RWPE2 (cell line): ENCODE measurements around the gene EP400.

Experiments
- ATAC-seq: fragments of 200-7000 bp; cut with Tn5 transposase; 3 replicates; pipeline ENCODE4 v1.9.1; 2021; ENCODE audit warnings: low read depth
- DNase-seq: peaks from one replicate; pipeline ENCODE4 v3.0.0-alpha.2; 2020; ENCODE audit warnings: low spot score
- H3K27ac ChIP-seq: fragments of 450-650 bp; 2 replicates; pipeline ENCODE4 v1.5.1; 2017; ENCODE audit warnings: mild to moderate bottlenecking; ENCODE audit not compliant: poor library complexity, severe bottlenecking
- H3K27me3 ChIP-seq: fragments of 250-450 bp; sonication (Bioruptor Pico); 2 replicates; pipeline ENCODE4 v1.5.1; 2021; ENCODE audit warnings: mild to moderate bottlenecking, moderate library complexity; ENCODE audit not compliant: insufficient read depth, poor library complexity, severe bottlenecking
- H3K36me3 ChIP-seq: fragments of 250-450 bp; sonication (Bioruptor Pico); 2 replicates; pipeline ENCODE4 v1.5.1; 2020; ENCODE audit warnings: low read depth, mild to moderate bottlenecking, moderate library complexity
- H3K4me1 ChIP-seq: fragments of 250-450 bp; sonication (Bioruptor Pico); 2 replicates; pipeline ENCODE4 v1.5.1; 2021; ENCODE audit warnings: mild to moderate bottlenecking, moderate library complexity; ENCODE audit not compliant: insufficient read depth, poor library complexity, severe bottlenecking
- H3K4me3 ChIP-seq: fragments of 250-450 bp; sonication (Bioruptor Pico); 2 replicates; pipeline ENCODE4 v1.5.1; 2021; ENCODE audit warnings: mild to moderate bottlenecking, moderate library complexity; ENCODE audit not compliant: severe bottlenecking
- H3K9me3 ChIP-seq: fragments of 250-450 bp; sonication (Bioruptor Pico); 2 replicates; pipeline ENCODE4 v1.5.1; 2021; ENCODE audit warnings: mild to moderate bottlenecking, moderate library complexity; ENCODE audit not compliant: severe bottlenecking
- CTCF ChIP-seq: fragments of 450-650 bp; IDR thresholded peaks from one replicate; pipeline ENCODE4 v1.5.1; 2017; ENCODE audit warnings: mild to moderate bottlenecking, moderate library complexity; ENCODE audit not compliant: poor library complexity, severe bottlenecking

EP400 gene

GRCh38 chr12:131991816-131992430 is 42.2 kb downstream of the EP400 start:
- ATAC-seq (no peak), DNase-seq (no peak)
- Histone ChIP-seq H3K36me3 (peaks cover 65% of the 10 kb centered on the region), H3K9me3 (no peaks in the 10 kb centered on the region), H3K27ac (no peak overlapping the region), H3K4me1 (no peaks in the 10 kb centered on the region), H3K27me3 (no peaks in the 10 kb centered on the region), H3K4me3 (no peak overlapping the region)
- TF ChIP-seq CTCF: no peak

GRCh38 chr12:131994589-131994988 is 44.8 kb downstream of the EP400 start:
- ATAC-seq (no peak), DNase-seq (no peak)
- no peak overlapping the region for H3K4me3 ChIP-seq
- H3K4me1 ChIP-seq: no peaks in the 10 kb centered on the region
- no peak overlapping the region for H3K27ac ChIP-seq
- H3K9me3 ChIP-seq: no peaks in the 10 kb centered on the region
- H3K27me3 ChIP-seq: no peaks in the 10 kb centered on the region
- H3K36me3 ChIP-seq: peaks cover 53% of the 10 kb centered on the region
- TF ChIP-seq CTCF: no peak

- no peaks in the 10 kb centered on the region for H3K27me3 ChIP-seq
- no peaks in the 10 kb centered on the region for H3K9me3 ChIP-seq
- no peak overlapping the region for H3K27ac ChIP-seq
- DNase-seq (no peak), ATAC-seq (no peak)
- TF ChIP-seq CTCF: no peak
- no peak overlapping the region for H3K4me3 ChIP-seq
- H3K4me1 ChIP-seq: no peaks in the 10 kb centered on the region
- H3K36me3 ChIP-seq: peaks cover 60% of the 10 kb centered on the region
Measured at GRCh38 chr12:132000286-132000872, 50.6 kb downstream of the EP400 start.

- no peak overlapping the region for H3K4me3 ChIP-seq
- no peak for TF ChIP-seq CTCF
- H3K4me1 ChIP-seq: no peaks in the 10 kb centered on the region
- no peaks in the 10 kb centered on the region for H3K9me3 ChIP-seq
- H3K27me3 ChIP-seq: no peaks in the 10 kb centered on the region
- ATAC-seq (no peak), DNase-seq (no peak)
- no peak overlapping the region for H3K27ac ChIP-seq
- peaks cover 77% of the 10 kb centered on the region for H3K36me3 ChIP-seq
Measured at GRCh38 chr12:132003846-132004245, 54.1 kb downstream of the EP400 start.

- H3K4me3 ChIP-seq: no peak overlapping the region
- no peaks in the 10 kb centered on the region for H3K4me1 ChIP-seq
- no peaks in the 10 kb centered on the region for H3K9me3 ChIP-seq
- ATAC-seq (no peak), DNase-seq (no peak)
- no peak overlapping the region for H3K27ac ChIP-seq
- no peak for TF ChIP-seq CTCF
- no peaks in the 10 kb centered on the region for H3K27me3 ChIP-seq
- peaks cover 74% of the 10 kb centered on the region for H3K36me3 ChIP-seq
Measured at GRCh38 chr12:132004946-132005345, 55.2 kb downstream of the EP400 start.
